T-helper 1 cell (primary cell): Measurements from ENCODE around the gene RELA.
"Not testable (repeated sequence)": the region's sequence is repeated elsewhere in the genome, so short reads cannot be mapped to it uniquely, and the experiment has no call there.

ENCODE experiments used
- DNase-seq, 5 donors: peaks; one replicate each; pipeline ENCODE4 v3.0.0-alpha.2; 2012 to 2020

The RELA gene

DNA sequence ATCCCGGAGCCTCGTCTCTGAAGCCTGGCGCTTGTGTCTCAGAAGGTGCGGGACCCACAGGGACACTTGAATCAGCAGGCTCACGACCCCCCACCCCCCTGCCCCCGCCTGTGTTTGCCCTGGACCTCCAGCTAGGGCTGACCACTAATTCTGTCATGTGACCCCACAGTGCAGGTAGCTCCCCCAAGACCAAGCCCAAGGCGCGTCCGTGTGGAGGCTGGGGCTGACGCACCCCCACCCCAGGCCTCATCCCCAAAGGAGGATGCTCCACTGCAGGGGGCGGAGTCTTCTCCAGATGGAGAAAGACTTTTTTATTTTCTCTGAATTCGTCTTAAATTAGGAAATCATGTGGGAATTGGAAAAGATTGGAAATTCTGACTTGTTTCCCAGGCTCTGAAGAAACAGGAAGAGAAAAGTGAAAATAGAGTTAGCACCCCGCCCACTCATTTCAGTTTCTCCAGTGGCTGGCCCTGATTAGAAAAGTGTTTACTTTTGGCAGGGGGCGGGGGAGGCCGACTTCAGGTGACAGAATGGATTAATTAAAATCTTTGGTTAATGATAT is 1.0 kb upstream of the RELA start:
- peak in 2 of 5 donors; percentile 22 to 35 for DNase-seq

DNA sequence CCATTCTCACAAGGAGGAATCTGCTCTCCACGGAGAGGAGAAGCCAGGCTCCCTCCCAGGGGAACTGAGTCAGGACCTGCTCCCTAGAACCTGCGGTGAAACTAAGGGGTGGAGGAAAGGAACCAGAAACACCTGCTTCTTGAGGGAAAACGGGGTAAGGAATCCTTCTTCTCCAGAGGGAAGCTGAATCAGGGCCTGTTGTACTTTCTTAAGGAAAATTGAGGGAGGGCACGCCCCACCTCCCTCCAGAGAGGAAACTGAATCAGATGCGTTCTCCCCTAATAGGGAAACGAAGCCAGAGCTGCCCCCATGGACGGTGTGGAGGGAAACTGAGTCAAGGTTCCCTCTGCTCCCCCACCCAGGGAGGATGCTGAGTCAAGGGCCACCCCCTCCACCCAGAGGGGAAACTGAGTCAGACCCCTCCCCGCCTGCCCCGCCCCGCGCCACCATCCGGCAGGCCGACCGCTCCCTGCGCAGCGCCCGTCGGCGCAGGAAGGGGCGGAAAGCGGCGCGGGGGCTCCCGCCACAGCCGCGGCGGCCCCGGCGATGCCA is 393 bp downstream of the RELA start:
- no peak for DNase-seq

DNA sequence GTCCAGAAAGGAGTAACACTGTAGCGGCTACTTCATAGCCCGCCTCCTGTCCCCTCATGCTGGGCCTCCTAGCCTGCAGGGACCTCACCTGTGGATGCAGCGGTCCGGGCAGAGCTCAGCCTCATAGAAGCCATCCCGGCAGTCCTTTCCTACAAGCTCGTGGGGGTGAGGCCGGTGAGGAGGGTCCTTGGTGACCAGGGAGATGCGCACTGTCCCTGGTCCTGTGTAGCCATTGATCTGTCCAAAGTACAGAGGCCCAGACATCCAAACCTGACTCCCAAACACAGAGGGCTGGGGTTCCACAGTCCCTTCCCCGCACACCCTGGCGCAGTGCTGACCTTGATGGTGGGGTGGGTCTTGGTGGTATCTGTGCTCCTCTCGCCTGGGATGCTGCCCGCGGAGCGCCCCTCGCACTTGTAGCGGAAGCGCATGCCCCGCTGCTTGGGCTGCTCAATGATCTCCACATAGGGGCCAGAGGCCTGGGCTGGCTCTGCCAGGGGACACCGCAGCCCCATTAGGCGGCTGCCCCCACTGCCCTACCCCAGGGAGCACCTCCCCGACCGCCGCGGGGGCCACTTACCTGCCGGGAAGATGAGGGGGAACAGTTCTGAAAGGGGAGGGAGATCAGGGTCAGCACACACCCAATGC is 993 bp downstream of the RELA start:
- no peak for DNase-seq

DNA sequence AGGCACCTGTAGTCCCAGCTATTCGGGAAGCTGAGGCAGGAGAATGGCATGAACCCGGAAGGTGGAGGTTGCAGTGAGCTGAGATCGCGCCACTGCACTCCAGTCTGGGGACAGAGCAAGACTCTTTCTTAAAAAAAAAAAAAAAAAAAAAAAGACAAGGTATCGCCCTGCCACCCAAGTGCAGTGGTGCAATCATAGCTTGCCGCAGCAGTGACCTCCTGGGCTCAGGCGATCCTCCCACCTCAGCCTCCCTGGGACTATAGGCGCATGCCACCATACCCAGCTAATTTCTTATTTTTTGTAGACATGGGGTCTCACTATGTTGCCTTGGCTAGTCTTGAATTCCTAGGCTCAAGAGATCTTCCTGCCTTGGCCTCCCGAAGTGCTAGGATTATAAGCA is 1.8 kb downstream of the RELA start:
- DNase-seq: not testable (repeated sequence)

DNA sequence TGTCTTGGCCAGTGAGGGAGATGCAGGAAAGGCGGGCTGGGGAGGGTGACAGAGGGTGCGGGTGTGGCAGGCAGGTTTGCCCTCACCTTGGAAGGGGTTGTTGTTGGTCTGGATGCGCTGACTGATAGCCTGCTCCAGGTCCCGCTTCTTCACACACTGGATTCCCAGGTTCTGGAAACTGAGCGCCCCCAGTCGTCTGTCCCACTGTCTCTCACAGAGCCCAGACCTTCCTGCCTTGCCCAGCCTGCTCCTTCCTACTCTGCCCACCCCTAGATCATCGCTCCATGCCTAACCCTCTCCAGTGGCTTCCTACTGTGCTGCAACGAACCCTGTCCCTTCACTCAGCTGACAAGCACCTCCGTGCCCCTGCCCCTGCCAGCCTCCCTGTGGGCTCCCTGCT is 2.7 kb downstream of the RELA start:
- DNase-seq: no peak

DNA sequence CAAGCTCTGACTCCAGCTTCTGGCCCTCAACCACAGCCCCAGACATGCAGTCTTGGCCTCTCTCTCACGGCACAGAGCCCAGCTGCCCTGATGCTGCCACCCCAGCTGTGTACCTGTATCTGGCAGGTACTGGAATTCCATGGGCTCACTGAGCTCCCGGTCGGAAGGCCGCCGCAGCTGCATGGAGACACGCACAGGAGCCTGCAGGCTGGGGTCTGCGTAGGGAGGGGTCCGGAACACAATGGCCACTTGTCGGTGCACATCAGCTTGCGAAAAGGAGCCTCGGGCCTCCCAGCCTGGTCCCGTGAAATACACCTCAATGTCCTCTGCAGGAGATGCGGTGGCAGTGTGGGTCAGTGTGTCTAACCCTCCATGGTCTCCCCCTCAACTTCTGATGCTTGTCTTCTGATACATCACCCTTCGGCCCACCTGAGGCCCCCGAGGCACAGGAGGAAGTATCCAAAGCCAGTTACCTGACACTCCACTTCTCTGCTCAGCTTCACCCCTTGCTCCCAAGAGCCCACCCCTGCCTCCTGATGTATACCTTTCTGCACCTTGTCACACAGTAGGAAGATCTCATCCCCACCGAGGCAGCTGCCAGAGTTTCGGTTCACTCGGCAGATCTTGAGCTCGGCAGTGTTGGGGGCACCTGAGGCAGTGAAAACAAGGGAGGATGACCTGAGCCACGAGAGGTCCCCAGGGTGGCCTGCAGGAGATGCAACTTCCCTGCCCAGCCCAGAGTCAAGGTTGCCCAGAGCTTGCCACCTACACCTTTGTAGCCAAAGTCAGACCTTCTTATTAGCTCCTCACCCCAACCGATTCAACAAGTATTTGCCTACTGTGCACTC is 4.3 kb downstream of the RELA start:
- no peak for DNase-seq

DNA sequence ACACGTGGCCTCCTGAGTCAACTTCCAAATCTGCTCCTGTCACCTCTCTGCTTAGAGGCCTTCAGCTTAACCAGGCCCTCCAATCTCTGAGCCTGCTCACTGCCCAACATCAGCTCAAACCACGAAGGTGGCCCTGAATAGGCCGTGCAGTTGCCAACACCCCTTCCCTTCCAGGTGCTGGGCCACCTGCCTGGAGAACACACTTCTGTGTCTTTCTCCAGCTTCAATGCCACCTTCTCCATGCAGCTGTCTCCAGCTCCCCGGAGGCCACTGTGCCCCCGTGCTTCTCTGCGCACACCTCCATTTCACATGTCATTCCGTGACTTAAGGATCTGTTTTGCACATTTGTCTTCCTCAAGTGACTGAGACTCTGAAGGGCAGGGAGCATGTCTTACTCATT is 5.3 kb downstream of the RELA start:
- DNase-seq: no peak

DNA sequence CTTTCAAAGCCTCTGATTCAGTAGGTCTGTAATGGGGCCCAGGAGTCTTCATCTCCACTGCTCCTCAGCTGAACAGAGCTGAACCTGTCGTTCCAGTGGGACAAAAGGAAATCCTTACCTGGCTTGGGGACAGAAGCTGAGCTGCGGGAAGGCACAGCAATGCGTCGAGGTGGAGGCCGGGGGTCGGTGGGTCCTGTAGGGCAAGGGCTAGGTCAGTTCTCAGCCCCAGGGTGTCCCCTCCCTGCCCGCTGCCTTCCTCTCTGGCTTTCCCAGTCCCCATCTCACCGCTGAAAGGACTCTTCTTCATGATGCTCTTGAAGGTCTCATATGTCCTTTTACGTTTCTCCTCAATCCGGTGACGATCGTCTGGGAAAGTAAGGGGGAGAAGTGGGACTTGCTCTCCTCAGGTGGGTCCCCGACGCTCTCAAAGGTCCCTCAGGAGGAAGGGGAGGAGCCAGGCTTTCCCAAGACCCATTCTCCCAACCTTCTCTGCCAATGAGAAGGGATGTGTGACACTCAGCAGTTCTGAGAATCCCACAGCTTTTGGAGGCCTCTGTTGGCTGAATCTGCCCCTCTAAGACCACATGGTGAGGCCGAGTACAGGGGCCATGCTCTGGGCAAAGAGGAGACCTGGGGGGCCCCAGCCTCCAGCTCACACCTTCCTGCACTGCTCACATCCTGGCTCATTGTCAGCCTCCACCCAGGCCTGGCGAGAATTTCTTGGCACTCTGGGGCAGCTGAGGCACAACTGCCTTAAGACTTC is 7.0 kb downstream of the RELA start:
- DNase-seq: no peak

DNA sequence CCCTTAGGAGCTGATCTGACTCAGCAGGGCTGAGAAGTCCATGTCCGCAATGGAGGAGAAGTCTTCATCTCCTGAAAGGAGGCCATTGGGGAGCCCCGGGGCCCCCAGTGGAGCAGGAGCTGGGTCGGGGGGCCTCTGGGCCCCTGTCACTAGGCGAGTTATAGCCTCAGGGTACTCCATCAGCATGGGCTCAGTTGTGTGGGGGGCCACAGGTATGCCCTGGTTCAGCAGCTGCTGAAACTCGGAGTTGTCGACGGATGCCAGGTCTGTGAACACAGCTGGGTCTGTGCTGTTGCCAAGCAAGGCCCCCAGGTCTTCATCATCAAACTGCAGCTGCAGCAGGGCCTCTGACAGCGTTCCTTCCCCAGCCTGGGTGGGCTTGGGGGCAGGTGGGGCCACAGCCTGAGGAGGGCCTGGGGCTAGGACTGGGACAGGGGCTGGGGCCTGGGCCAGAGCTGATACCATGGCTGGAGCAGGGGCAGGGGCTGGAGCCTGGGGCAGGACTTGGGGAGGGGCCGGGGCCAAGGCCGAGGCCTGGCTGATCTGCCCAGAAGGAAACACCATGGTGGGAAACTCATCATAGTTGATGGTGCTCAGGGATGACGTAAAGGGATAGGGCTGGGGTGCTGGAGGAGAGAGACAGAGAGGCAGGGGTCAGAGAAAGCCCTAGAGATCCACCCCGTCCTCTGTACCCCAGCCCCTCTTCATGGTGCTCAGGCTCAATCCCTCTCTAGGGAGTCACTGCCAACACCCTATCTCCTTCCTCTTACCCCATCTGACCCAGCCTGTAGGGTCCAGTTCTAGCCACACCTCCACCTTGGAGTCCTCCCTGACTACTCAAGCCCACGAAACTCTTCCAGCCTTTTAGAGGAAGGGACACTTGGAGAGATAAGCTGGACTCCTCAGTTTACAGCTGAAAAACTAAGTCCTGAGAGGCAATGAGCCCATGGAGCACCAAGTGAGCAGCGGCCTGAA is 8.1 kb downstream of the RELA start:
- peak in 1 of 5 donors; percentile 1 for DNase-seq

DNA sequence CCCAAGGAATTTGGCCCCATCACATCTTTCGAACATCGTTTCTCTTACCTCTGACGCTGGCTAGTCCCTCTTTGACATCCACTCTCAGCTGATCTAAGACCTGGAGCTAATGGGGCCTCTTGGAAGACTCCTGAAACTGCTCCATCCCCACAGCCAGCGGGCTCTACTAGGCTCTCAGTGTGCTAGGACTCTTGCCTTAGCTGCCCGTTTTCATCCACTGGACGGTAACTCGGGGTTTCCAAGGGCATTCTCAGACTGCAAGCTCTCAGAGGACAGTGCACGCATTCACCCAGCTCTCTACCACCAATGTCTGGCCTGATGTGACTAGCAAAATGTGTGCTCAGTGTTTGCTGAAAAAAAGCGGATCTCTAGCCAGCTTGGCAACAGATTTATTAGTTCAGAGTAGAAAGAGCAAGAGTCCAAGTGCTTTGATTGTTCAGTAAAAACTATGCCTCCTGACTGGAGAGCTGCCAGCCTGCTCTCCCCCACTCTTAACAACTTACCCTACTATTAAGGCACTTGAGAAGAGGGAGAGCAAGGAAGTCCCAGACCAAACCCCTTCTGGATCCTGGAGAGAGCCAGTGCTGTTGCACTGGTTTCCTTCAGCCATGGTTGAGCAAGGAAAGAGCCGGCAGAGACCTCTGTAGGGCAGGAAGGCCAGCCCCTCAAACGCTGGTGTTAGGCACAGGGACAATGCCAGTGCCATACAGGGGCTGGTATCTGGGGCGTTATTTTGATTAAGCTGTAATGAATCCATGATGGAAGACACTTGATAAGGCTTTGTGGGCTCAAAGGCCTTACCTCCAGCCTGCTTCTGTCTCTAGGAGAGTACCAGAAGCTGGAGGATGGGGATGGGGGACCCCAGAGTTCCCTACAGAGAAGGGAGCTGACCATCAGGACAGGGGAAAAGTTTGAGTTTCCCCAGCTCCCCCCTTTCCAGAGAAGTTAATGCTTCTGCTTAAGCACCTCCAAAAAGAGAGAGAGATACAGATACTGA is 9.2 kb downstream of the RELA start:
- DNase-seq: no peak

DNA sequence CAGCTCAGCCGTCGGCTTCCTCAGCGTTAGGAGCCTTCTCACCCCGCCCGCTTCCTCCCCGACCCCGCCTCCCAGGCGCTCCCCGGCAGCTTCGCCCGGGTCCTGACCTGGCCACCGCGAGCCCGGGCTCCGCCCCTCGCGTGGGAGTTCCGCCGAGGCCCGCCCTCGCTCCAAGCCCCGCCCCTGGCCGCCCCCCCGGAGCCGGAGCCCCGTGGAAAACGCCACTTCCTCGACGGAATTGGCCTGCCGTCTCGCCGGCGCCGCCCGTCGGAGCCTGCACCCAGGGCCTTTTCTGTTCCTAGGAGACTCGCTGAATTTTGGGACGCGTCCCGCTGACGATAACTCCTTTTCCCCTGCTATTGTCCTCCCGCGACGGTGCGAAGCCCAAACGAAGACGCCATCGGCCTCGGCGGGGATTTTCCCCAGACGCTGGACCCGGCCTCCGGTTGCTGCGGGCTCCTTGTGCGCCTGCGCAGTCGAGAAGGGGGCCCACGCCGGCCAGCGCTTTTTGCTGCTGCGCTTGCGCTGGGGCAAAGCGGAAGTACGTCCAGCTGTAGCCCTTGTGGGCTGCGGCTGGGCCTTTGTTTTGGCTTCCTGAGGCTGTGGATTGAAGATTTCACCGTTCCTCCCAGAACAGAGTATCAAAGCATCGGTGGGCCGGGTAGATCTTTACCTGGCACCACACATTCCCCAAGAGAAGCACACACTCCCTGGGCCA is 10.0 kb downstream of the RELA start:
- DNase-seq: peak; percentile 92 to 96 (median 93)

DNA sequence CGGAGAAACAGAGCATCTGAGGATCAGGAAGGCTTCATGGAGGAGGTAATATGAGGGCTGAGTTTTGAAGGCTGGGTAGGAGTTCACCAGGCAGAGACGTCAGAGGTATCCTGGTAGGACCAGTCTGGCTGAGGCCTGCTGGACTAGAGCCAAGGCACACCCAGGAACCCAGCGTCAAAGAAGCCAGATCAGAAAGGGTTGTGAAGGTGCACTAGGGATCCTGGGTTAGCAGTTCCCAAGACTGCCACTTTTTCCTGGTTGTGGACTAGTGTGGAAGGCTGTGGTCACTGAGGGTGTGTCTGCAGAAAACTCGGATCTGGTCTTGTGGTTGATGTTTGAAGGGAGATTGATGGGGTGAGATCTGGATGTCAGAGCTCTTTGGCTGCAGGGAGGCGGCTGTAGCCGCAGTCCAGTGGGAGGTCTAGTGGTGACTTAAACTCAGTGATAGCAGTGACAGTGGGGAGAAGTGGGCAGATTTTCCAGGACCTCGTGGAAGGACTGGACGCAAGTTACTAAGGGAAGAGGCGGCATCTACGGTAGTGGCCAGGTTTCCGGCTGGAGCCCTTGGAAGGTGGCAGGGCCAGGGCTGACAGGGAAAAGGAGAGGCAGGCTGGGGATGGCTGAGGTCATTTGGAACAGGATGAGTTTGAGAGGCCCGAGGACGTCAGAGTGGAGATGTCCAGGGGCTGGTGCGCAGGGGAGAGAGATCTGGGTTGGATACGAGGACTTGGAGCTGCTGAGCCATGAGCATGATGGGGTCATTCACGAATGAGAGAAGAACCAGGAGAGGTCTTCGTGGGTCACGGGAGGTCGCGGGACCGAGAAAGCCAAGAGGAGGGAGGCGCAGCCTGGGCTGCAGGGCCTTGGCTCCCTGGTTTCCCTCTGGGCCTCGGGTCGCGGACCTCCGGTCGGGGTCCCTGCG is 10.9 kb downstream of the RELA start:
- no peak for DNase-seq

DNA sequence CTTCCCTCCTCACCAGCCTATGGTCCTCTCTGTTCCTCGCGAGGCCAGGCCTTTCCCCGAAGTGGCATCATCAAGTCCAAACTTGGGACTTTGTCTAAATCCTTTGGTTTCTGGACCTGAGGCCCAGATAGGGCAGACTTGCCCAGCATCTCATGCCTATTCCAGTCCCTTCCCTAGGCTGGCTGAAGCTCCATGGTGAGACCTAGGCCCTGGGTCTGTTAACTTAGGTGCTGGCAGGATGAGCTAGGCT is 11.5 kb downstream of the RELA start:
- DNase-seq: no peak

DNA sequence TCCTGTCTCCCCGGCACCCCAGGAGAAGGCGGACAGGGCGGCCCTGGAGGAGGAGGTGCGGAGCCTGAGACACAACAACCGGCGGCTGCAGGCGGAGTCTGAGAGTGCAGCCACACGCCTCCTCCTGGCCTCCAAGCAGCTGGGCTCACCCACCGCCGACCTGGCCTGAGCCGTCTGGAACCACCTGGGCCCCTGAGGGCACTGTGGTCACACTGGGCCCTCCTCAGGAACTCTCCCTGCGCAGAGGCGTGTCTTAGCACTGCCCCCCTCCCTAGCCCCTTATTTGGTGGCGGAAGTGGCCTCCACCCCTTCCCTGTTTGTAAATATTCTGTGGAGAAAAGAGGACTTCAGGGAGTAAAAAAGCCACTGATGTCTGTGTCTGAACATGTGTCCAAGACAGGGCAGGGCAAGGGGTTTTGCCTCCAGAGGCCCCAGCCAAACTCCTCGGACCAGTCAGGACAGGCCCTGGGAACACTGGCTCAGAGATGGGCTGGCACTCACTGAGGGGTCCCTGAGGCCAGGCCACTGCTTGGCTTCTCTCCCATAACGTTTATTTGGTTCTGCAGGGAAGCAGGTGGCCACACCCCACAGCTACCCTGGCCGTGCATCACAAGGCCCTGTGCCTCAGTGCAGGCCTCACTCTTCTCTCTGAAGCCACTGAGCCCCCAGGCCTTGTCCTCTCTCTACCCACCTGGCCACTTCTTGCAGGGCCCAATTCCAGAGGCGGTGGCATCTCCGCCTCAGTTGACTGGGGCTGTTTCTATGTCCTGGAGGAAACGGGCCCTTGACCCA is 12.0 kb downstream of the RELA start:
- no peak for DNase-seq

DNA sequence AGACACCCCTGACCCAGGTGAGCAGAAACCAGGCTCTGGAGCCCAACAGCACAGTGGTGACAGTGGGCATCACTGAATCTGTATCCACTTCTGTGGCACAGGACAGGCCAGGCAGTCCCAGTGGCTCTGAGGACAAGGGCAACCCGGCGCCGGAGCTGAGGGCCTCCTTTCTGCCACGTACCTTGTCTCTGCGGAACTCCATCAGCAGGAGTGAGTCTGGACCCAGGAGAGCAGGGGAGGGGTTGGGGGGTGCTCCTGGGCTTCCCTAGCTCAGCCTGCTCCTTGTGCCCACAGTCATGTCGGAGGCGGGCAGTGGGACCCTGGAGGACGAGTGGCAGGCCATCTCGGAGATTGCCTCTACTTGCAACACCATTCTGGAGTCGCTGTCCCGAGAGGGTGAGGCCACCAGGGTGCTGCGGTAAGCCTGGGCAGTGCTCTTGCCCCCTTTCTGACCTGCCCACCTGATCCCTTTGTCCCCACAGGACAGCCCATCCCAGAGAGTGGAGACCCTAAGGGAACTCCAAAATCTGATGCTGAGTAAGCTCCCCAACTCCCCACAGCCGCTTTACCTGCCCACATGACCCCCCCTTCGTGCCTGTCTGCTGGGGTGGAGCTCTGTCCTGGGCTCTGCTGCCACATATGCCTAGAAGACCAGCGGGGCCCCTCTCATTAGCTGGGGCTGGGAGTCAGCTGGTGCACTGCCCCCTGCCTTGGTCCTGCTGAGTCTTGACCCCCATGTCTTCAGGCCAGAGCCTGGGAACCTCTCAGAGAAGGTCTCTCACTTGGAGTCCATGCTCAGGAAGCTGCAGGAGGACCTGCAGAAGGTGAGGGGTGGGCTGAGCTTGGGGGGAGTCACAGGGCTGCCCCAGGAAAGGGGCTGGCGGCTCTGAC is 12.8 kb downstream of the RELA start:
- DNase-seq: no peak

DNA sequence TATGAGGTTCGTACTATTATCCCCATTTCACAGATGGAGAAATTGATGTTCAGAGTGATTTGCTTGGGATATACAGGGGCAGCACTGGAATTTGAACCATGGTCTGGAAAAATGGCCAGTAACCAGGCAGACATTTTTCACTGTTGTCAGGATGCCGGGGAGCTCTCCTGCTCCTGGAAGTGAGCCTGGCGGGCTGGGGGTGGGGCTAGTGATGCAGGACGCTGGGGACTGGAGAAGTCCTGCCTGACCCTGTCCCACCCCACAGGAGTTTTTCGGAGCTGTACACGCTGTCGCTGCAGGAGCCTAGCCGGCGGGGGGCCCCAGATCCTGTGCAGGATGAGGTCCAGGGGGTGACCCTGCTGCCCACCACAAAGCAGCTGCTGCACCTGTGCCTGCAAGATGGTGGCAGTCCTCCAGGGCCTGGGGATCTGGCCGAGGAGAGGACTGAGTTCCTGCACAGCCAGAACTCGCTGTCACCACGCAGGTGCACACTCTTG is 13.7 kb downstream of the RELA start:
- DNase-seq: no peak
